ENCODE data around the gene AGA. TPM values are rescaled to one million over a fixed set of nuclear protein-coding genes. Genes with fewer than 3 reads are reported as not detected.

AGA gene
- total and polyA plus RNA-seq, 2 of the 8 experiments (the other 6 are each of a cell fraction or from before 2014, with no cell fraction given): 8.5 to 11.6 TPM

- WGBS, 2 experiments (ENCODE audit: extremely low coverage in 1 of 2, insufficient coverage in 1 of 2, insufficient read length in 1 of 2, insufficient replicate concordance in 2 of 2, low coverage in 1 of 2, low lambda C conversion rate in 2 of 2, missing lambda C conversion rate in 1 of 2): 95% methylated on average over 1 of the region's 1 CpG; no CpG with 5 or more reads in 1 of the 2 experiments
- no peak overlapping the region for H3K27ac ChIP-seq (ENCODE audit: low read depth, low read length)
- H2AFZ ChIP-seq (ENCODE audit: low read length): no peak overlapping the region
- H3K4ac ChIP-seq (replicated peaks; ENCODE audit: insufficient read length, low read depth, low read length): no peak overlapping the region
- H3K4me1 ChIP-seq (replicated peaks in 1 of 4; ENCODE audit: control insufficient read depth in 3 of 4, insufficient read depth in 4 of 4, low read length in 3 of 4): peaks cover 0 to 5% (median 0%) of the 10 kb centered on the region in 4 experiments; a peak in 3 of 7 replicates
- no peaks in the 10 kb centered on the region for H3K9me3 ChIP-seq (ENCODE audit: insufficient read depth in 2 of 2, low read depth in 1 of 2, low read length in 1 of 2)
- no peaks in the 10 kb centered on the region for H3K79me2 ChIP-seq (ENCODE audit: control insufficient read depth in 1 of 2, insufficient read depth in 2 of 2, low read length in 2 of 2)
- no peak overlapping the region for H3K23ac ChIP-seq (ENCODE audit: insufficient read length)
- H4K91ac ChIP-seq (replicated peaks; ENCODE audit: insufficient read length, low read length): no peak overlapping the region
- H4K5ac ChIP-seq (ENCODE audit: insufficient read length, low read depth, low read length): no peak overlapping the region
- H3K23me2 ChIP-seq (ENCODE audit: low read depth, low read length): no peaks in the 10 kb centered on the region
- TF ChIP-seq CBX8 (IDR thresholded peaks at IDR 0.05; ENCODE audit: borderline replicate concordance, low read depth, low read length) (no peak), PHF8 (conservative IDR thresholded peaks at IDR 0.05; ENCODE audit: low read depth, low read length) (no peak), CHD2 (IDR thresholded peaks at IDR 0.05; ENCODE audit: low read length) (no peak), POLR2AphosphoS5 (IDR thresholded peaks at IDR 0.05; ENCODE audit: low read depth, low read length) (no peak), KDM1A (IDR thresholded peaks at IDR 0.05; ENCODE audit: borderline replicate concordance, low read length) (no peak), RBBP5 (IDR thresholded peaks at IDR 0.05; ENCODE audit: borderline replicate concordance, low read depth, low read length) (no peak), USF2 (IDR thresholded peaks at IDR 0.05; ENCODE audit: low read length) (no peak), EZH2 (IDR thresholded peaks at IDR 0.05; ENCODE audit: low read depth, low read length, severe bottlenecking) (no peak), CEBPB (IDR thresholded peaks at IDR 0.05; ENCODE audit: low read depth, low read length) (no peak), SRF (IDR thresholded peaks at IDR 0.05; ENCODE audit: low read depth, low read length) (no peak), POU5F1 (IDR thresholded peaks at IDR 0.05; ENCODE audit: low read depth, low read length) (no peak)
- no peak overlapping the region for H3K14ac ChIP-seq (ENCODE audit: insufficient read length)
- H4K20me1 ChIP-seq (replicated peaks in 1 of 2; ENCODE audit: control insufficient read depth in 1 of 2, insufficient read depth in 2 of 2, low read length in 2 of 2): no peaks in the 10 kb centered on the region
- CTCF ChIA-PET (ENCODE audit: partially characterized antibody): interaction anchor here (0.6 to 3.0 kb wide), 8 partner anchors 8 to 432 kb away, joined by 3 to 9 read pairs (median 3); no protein-coding TSS in a partner anchor
- H3K4me2 ChIP-seq (ENCODE audit: insufficient read depth in 1 of 2, low read depth in 2 of 2, low read length in 2 of 2): no peak overlapping the region
- no peak overlapping the region for H2BK120ac ChIP-seq (replicated peaks; ENCODE audit: low read depth, low read length)
- no peak overlapping the region for H3K4me3 ChIP-seq (ENCODE audit: extremely low read depth in 1 of 4, insufficient read depth in 2 of 4, low read depth in 3 of 4, low read length in 4 of 4)
- POLR2A ChIA-PET (ENCODE audit: partially characterized antibody): no interaction called here
- H3K56ac ChIP-seq (replicated peaks; ENCODE audit: insufficient read length, low read depth, low read length): no peak overlapping the region
- no peaks in the 10 kb centered on the region for H3K36me3 ChIP-seq (ENCODE audit: control insufficient read depth in 2 of 4, insufficient read depth in 4 of 4, low read length in 3 of 4)
- DNase-seq (ENCODE audit: low read depth in 1 of 2, low spot score in 2 of 2): no peak
- H2BK15ac ChIP-seq (ENCODE audit: low read length): no peak overlapping the region
- no peak overlapping the region for H2BK5ac ChIP-seq (ENCODE audit: low read depth, low read length)
- FAIRE-seq: no peak
- no peak overlapping the region for H2BK20ac ChIP-seq (ENCODE audit: low read length)
- no peak overlapping the region for H4K8ac ChIP-seq (ENCODE audit: extremely low read depth, insufficient read depth, low read length)
- H3K9ac ChIP-seq (replicated peaks in 1 of 4; ENCODE audit: extremely low read depth in 1 of 4, low read depth in 3 of 4, low read length in 3 of 4): no peak overlapping the region
- no peaks in the 10 kb centered on the region for H3K79me1 ChIP-seq (ENCODE audit: low read depth, low read length)
- no peak overlapping the region for H2AK5ac ChIP-seq (ENCODE audit: low read depth, low read length)
- no peak overlapping the region for H2BK12ac ChIP-seq (ENCODE audit: low read depth, low read length)
- H3K18ac ChIP-seq (ENCODE audit: extremely low read depth, low read length): no peak overlapping the region
- H3K27me3 ChIP-seq (replicated peaks in 1 of 4; ENCODE audit: control insufficient read depth in 3 of 4, extremely low read depth in 1 of 4, insufficient read depth in 3 of 4, low read length in 3 of 4): no peaks in the 10 kb centered on the region
Measured at GRCh38 chr4:177483271-177483670, 41.0 kb upstream of the AGA start.
